BLaER1 treated with 17β-estradiol and CSF1 and Interleukin-3, amounts not matched to agents 10 nM and 100 nM (cell line): ENCODE measurements around the gene OR2B2.

Source experiments
- H3K27ac ChIP-seq, 11 experiments: shearing (Covaris generic); formaldehyde crosslinking; 2 replicates each; pipeline ENCODE4 v1.8.1; 2022
- H3K27me3 ChIP-seq, 11 experiments: shearing (Covaris generic); formaldehyde crosslinking; 2 replicates each; pipeline ENCODE4 v1.8.1; 2022
- H3K36me3 ChIP-seq, 11 experiments: shearing (Covaris generic); formaldehyde crosslinking; 2 replicates each; pipeline ENCODE4 v1.8.1; 2022
- H3K4me1 ChIP-seq, 10 experiments: shearing (Covaris generic); formaldehyde crosslinking; 2 replicates each; pipeline ENCODE4 v1.8.1; 2022
- H3K4me2 ChIP-seq, 11 experiments: shearing (Covaris generic); formaldehyde crosslinking; 2 replicates each; pipeline ENCODE4 v1.8.1; 2022
- H3K4me3 ChIP-seq, 10 experiments: shearing (Covaris generic); formaldehyde crosslinking; 2 replicates each; pipeline ENCODE4 v1.8.1; 2022
- H3K9ac ChIP-seq, 11 experiments: shearing (Covaris generic); formaldehyde crosslinking; 2 replicates each; pipeline ENCODE4 v1.8.1; 2022
- H3K9me3 ChIP-seq, 11 experiments: shearing (Covaris generic); formaldehyde crosslinking; replicated peaks in 1 of 11; 2 replicates each; pipeline ENCODE4 v1.8.1; 2022
- H4K20me1 ChIP-seq, 11 experiments: shearing (Covaris generic); formaldehyde crosslinking; 2 replicates each; pipeline ENCODE4 v1.8.1; 2022
- Cebpa-rat ChIP-seq, 11 experiments: shearing (Covaris generic); IDR thresholded peaks; 2 replicates each; pipeline ENCODE4 v1.8.1; 2022

OR2B2 gene

DNA sequence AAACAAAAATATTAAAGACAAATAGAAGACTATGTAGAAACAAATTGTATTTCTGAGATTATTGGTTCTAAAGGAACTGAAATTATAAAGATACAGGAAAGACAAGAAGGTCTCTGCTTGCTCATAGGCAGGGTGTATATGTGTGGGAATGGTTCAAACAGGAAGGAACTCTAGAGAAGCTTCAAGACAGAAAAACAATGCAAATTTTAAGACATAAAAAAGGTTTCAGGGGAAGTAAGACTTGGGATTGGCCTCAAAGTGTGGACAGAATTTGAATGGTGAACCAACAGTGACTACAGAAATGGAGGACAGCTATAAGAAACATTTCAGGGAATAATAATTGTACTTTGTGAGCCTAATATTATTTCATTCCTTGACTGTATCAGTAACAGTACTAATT, 50.3 kb downstream of the OR2B2 start:
- Histone ChIP-seq H3K9ac (no peak overlapping the region), H3K4me3 (no peak overlapping the region), H3K27ac (peak overlapping the region in 1 of 11 experiments; percentile 10; a peak in 1 of 22 replicates), H3K36me3 (no peaks in the 10 kb centered on the region), H3K4me1 (peaks cover 4 to 44% (median 17%) of the 10 kb centered on the region in 10 experiments; a peak in 18 of 20 replicates), H4K20me1 (peaks cover 0 to 5% (median 0%) of the 10 kb centered on the region in 11 experiments; a peak in 3 of 22 replicates), H3K9me3 (peaks cover 0 to 10% (median 7%) of the 10 kb centered on the region in 11 experiments; a peak in 14 of 22 replicates), H3K4me2 (peak overlapping the region in 3 of 11 experiments; percentile 6 to 58 (median 18); a peak in 4 of 22 replicates), H3K27me3 (no peaks in the 10 kb centered on the region)
- no peak for TF ChIP-seq Cebpa-rat (IDR thresholded peaks at IDR 0.05)

DNA sequence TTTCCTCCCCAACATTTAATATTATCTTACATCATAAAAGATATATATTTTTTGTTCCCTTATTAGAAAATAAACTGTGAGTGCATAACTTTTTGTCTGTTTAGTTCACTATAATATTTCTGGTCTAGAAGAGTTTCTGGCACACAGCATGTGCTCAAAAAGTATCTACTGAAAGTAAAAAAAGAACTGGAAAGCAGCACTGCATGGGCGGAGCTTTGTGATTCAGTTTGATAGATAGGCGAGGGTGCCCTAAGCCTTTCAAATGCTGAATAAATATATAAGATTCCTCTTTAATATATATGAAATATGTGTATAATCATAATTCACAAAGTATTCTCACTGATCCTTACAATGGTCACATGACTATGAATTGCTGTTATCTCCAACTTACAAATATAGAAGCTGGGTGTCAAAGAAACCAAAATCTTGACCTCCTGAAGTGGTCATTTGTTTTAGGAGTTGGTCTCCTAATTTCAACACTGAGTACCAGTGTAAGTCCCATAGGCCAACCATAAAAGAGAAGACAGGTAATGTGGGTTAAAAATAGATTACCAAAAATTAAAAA, 50.8 kb downstream of the OR2B2 start:
- no peak overlapping the region for H3K27ac ChIP-seq
- H3K36me3 ChIP-seq, result no peaks in the 10 kb centered on the region
- H4K20me1 ChIP-seq, result no peaks in the 10 kb centered on the region
- H3K4me1 ChIP-seq, result peaks cover 0 to 39% (median 13%) of the 10 kb centered on the region in 10 experiments; a peak in 11 of 20 replicates
- peak overlapping the region in 3 of 11 experiments; percentile 6 to 18 (median 13); a peak in 3 of 22 replicates for H3K4me2 ChIP-seq
- peaks cover 0 to 10% (median 7%) of the 10 kb centered on the region in 11 experiments; a peak in 14 of 22 replicates for H3K9me3 ChIP-seq
- no peak for TF ChIP-seq Cebpa-rat (IDR thresholded peaks at IDR 0.05)
- H3K27me3 ChIP-seq, result no peaks in the 10 kb centered on the region
- no peak overlapping the region for H3K9ac ChIP-seq
- H3K4me3 ChIP-seq, result no peak overlapping the region
